ENCODE measurements around the gene TRPM7. TPM values are rescaled to one million over a fixed set of nuclear protein-coding genes. Genes with fewer than 3 reads are reported as not detected.

The TRPM7 gene
- total RNA-seq, 1 donor from 2014 or later, result 24.3 TPM

DNA sequence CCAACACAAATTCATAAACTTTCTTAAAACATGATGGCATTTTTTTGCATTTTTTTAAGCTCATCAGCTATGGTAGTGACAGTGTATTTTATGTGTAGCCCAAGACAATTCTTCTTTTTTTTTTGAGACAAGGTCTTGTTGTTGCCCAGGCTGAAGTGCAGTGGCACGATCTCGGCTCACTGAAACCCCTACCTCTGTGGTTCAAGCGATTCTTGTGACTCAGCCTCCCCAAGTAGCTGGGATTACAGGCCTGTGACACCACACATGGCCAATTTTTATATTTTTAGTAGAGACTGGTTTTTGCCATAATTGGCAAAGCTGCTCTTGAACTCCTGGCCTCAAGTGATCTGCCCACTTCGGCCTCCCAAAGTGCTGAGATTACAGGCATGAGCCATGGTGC lies 122.8 kb downstream of the TRPM7 start:
- no peak overlapping the region for H3K27ac Mint-ChIP-seq (ENCODE audit: unreplicated experiment)
- no peak overlapping the region for H3K4me3 Mint-ChIP-seq (ENCODE audit: unreplicated experiment)
- H3K4me1 Mint-ChIP-seq (ENCODE audit: low read depth, unreplicated experiment), result no peaks in the 10 kb centered on the region
- TF ChIP-seq, protein P1, sequence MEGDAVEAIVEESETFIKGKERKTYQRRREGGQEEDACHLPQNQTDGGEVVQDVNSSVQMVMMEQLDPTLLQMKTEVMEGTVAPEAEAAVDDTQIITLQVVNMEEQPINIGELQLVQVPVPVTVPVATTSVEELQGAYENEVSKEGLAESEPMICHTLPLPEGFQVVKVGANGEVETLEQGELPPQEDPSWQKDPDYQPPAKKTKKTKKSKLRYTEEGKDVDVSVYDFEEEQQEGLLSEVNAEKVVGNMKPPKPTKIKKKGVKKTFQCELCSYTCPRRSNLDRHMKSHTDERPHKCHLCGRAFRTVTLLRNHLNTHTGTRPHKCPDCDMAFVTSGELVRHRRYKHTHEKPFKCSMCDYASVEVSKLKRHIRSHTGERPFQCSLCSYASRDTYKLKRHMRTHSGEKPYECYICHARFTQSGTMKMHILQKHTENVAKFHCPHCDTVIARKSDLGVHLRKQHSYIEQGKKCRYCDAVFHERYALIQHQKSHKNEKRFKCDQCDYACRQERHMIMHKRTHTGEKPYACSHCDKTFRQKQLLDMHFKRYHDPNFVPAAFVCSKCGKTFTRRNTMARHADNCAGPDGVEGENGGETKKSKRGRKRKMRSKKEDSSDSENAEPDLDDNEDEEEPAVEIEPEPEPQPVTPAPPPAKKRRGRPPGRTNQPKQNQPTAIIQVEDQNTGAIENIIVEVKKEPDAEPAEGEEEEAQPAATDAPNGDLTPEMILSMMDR (IDR thresholded peaks at IDR 0.05; ENCODE audit: partially characterized antibody, unreplicated experiment), result no peak
- no peaks in the 10 kb centered on the region for H3K27me3 Mint-ChIP-seq (ENCODE audit: unreplicated experiment)
- H3K9me3 Mint-ChIP-seq (ENCODE audit: unreplicated experiment), result no peaks in the 10 kb centered on the region
- no peak for DNase-seq
- H3K36me3 Mint-ChIP-seq (ENCODE audit: unreplicated experiment), result peaks cover 5% of the 10 kb centered on the region

DNA sequence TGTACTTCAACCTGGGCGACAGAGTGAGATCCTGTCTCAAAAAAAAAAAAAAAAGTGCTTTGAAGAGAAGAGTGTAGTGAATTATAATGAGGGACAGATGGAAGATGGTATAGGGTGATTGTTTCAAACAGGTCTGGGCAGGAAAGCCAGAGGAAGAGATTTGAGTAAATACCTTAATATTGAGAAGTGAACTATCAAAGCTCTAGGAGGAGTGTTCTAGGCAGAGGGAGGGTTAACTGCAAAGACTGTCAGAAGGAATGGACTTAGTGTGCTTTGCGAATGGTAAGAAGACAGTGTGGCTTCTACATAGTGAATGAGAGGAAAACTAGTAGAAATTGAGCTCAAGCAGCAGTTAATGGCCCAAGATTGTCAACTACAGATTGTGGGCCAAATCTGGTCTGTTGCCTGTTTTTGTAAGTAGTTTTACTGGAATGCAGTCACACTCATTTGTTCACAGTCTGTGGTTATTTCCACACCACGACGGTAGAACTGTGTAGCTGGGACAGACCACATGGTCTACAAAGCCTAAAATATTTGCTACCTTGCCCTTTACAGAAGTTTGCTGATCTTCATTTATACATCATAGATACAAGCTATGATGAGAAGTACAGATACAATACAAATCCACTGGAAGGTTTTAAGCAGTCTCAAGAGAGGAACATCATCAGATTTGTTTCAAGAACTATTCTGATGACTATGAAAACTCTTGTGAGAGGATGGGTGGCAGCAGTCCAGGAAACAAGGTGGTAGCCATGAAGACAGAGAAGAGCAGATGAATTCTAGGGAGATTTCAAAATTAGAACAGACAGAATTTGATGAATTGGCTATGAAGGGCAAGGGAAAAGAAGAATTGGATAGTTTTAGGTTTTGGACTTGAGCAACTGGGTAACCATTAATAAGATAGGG lies 123.6 kb downstream of the TRPM7 start:
- DNase-seq, result no peak
- Mint-ChIP-seq H3K4me3 (ENCODE audit: unreplicated experiment) (no peak overlapping the region), H3K27me3 (ENCODE audit: unreplicated experiment) (no peaks in the 10 kb centered on the region), H3K27ac (ENCODE audit: unreplicated experiment) (peak overlapping the region; percentile 52), H3K4me1 (ENCODE audit: low read depth, unreplicated experiment) (no peaks in the 10 kb centered on the region), H3K36me3 (ENCODE audit: unreplicated experiment) (peaks cover 5% of the 10 kb centered on the region), H3K9me3 (ENCODE audit: unreplicated experiment) (no peaks in the 10 kb centered on the region)
- TF ChIP-seq, protein P1 (IDR thresholded peaks at IDR 0.05; ENCODE audit: partially characterized antibody, unreplicated experiment), result no peak

DNA sequence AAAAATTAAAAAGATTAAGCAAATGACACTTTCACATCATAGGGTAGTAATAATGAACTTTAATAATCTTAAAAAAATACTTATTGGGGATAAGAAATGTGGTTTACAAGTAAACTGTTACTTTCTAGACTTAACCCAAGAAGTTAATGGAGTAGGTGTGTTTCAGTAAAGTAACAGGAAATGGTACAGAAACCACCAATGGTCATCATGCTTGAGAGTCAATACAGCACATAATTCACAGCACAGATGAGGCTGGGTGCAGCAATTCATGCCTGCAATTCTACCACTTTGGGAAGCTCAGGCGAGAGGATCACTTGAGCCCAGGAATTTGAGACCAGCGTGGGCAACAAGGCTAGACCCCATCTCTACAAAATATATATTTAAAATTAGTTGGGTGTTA lies 128.6 kb downstream of the TRPM7 start:
- Mint-ChIP-seq H3K4me3 (ENCODE audit: unreplicated experiment) (no peak overlapping the region), H3K36me3 (ENCODE audit: unreplicated experiment) (peaks cover 10% of the 10 kb centered on the region), H3K9me3 (ENCODE audit: unreplicated experiment) (no peaks in the 10 kb centered on the region), H3K27me3 (ENCODE audit: unreplicated experiment) (no peaks in the 10 kb centered on the region), H3K27ac (ENCODE audit: unreplicated experiment) (no peak overlapping the region), H3K4me1 (ENCODE audit: low read depth, unreplicated experiment) (no peaks in the 10 kb centered on the region)
- DNase-seq, result no peak
- TF ChIP-seq, protein P1 (IDR thresholded peaks at IDR 0.05; ENCODE audit: partially characterized antibody, unreplicated experiment), result no peak

DNA sequence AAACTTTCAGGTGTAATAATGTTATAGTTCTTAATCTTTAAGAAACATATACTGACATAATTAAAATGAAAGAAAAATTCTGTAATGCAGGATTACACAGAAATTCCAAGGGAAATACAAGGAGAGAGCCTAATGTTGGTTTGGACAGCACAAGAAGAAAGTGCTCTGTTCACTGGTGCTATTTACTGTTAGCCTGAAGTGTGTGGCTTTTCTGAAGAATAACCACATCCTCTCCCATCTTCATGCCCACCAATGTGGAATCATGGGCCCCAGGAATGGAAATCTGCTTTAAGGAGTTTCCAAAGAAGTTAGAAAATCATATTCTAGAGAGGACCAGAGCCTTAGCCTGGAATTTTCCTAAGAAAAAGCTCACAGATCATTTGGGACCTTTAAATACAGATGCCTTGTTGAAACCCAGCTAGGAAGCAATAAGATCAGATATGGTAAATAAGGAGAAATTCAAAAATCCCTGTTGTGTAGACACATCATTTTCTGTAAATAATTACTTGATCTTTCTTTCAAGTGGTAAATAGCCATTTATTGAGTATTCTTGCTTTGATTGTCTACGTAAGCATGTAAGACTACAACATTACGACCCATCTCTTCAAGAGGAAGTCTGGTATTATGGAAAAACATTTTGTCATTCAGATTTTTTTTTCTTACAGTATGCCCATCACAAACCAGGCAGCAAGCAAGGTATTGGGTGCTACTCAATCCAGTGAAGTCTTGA lies 129.8 kb downstream of the TRPM7 start:
- no peak for DNase-seq
- Mint-ChIP-seq H3K27me3 (ENCODE audit: unreplicated experiment) (no peaks in the 10 kb centered on the region), H3K36me3 (ENCODE audit: unreplicated experiment) (peaks cover 5% of the 10 kb centered on the region), H3K4me3 (ENCODE audit: unreplicated experiment) (no peak overlapping the region), H3K4me1 (ENCODE audit: low read depth, unreplicated experiment) (no peaks in the 10 kb centered on the region), H3K27ac (ENCODE audit: unreplicated experiment) (no peak overlapping the region), H3K9me3 (ENCODE audit: unreplicated experiment) (no peaks in the 10 kb centered on the region)
- TF ChIP-seq, protein P1 (IDR thresholded peaks at IDR 0.05; ENCODE audit: partially characterized antibody, unreplicated experiment), result no peak

DNA sequence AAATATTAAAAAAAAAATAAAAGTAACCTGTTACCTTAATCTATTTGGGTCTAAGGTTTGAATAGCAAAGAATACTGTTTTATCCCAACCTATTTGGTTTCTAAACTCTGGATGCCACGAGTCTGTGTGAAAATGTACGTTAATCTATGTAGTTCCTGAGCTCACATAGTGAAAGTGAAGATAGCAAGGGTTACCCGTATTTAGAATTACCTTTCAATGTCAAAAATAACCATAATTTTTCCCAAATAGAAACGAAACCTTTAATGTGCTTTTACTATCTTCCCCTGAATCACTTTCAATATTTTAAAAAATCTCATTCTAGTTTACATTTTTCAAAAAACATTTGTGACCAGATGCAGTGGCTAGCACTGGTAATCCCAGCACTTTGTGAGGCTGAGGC lies 134.4 kb downstream of the TRPM7 start:
- Mint-ChIP-seq H3K4me1 (ENCODE audit: low read depth, unreplicated experiment) (no peaks in the 10 kb centered on the region), H3K27ac (ENCODE audit: unreplicated experiment) (no peak overlapping the region), H3K9me3 (ENCODE audit: unreplicated experiment) (no peaks in the 10 kb centered on the region), H3K36me3 (ENCODE audit: unreplicated experiment) (peaks cover 5% of the 10 kb centered on the region), H3K4me3 (ENCODE audit: unreplicated experiment) (no peak overlapping the region), H3K27me3 (ENCODE audit: unreplicated experiment) (peaks cover 2% of the 10 kb centered on the region)
- no peak for DNase-seq
- TF ChIP-seq, protein P1 (IDR thresholded peaks at IDR 0.05; ENCODE audit: partially characterized antibody, unreplicated experiment), result no peak
